Stimulated activated CD4-positive, alpha-beta T cell treated with anti-CD3 and anti-CD28 coated beads, TNF-alpha, amount 100 ng/mL, for 4 hours (primary cell): ENCODE results near the gene MAPRE2.

Experiments
- DNase-seq, 3 experiments: peaks; one replicate each; pipeline ENCODE4 v3.0.0-alpha.2; 2020; ENCODE audit warnings: low read depth in 3 of 3

The MAPRE2 gene

DNA sequence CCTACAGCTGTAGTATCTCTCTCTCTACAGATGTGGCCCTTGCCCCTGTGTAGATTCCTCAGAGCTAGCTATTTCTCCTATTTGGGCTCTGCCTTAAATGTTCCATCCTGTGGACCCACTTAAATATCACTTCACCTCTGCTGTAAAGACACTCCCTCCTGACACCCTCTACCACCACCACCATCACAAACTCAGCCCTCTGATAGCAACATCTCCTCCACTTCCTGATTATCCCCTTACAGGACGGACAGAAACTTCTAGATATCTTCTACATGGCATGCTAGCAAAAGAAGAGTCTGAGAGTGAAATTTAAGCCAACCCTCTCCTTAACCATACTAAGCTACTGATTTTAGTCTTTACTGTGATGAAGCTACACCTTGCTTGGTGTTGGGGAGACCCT, 3.2 kb upstream of the MAPRE2 start:
- no peak for DNase-seq

- no peak for DNase-seq
These were observed 2.2 kb upstream of the MAPRE2 start for GRCh38 chr18:35038881-35039491.

GRCh38 chr18:35040638-35040987, 600 bp upstream of the MAPRE2 start:
- DNase-seq, result no peak

DNA sequence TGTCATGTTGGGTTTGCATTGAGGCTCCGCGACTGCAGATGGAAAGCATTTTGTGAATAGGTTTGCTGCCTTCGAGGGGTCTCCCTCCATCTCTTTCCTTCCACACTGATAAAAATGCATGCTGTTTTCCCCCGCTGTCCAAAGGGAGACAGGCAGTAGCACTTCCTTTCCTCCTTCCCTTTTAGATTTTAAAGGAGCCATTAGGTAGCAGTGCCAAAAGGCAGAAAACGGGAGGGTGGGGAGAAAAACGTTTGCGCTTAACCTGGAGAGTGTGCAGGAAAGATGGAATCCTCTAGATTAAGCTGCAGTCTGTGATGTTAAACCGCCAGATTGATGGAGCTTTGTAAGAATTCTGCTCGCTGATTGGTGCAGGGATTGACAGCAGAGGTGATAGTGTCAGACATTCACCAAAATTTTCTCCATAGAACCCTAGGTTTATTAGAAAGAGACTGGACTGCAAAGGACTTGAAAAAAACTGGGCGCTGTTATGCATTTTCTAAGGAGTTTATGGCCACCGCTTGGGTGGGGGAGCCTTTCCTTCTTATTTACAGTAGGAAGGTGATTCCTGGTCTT, 688 bp downstream of the MAPRE2 start:
- DNase-seq, result no peak

DNA sequence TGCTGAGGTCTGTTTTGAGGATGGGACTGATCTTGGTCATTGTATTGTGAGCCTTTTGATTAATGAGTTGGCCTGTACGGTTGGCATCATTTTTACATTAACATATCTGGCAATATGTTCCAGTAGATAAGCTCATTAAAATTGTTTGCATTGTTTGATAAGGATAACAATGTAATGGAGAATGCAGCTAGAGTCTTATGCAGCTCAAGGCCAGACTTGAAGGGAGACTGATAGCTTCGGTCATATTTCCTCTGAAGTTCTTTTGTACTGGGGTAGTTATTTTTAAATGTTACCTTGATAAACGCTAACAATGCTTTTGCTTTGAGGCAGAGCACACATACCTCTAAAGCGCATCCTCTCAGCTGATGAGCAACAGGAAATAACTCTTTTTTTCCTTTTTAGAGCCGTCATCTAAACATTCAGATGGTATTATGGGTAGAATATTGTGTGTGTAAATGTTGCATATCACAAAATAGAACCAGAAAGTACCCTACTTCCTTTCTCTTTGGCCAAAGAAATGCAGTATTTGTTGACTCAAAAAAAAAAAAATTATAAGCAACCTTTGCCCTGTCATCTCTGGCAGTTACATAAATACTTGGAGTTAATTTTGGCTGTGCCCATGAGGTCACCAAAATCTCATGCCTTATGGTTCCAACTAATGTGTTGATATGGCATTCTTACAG, 1.3 kb downstream of the MAPRE2 start:
- no peak for DNase-seq

DNA sequence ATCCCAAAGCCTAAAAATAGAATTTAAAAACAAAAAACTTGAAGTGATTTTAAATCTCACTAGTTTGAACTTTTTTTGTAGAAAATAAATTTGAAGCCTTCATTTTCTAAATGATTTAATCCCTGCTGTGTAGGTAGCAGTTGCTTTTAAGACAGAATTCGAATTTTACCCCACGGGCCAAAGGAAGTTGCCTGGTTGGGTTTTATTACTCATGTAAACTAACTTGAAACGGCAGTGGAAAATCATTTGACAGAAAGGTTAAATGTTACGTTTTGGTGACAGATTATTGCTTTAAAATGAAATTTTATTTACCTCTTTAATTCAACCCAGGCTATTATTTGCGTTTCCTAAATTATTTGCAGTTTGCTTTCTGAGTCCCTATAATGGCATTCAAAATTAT, 2.0 kb downstream of the MAPRE2 start:
- no peak for DNase-seq

DNA sequence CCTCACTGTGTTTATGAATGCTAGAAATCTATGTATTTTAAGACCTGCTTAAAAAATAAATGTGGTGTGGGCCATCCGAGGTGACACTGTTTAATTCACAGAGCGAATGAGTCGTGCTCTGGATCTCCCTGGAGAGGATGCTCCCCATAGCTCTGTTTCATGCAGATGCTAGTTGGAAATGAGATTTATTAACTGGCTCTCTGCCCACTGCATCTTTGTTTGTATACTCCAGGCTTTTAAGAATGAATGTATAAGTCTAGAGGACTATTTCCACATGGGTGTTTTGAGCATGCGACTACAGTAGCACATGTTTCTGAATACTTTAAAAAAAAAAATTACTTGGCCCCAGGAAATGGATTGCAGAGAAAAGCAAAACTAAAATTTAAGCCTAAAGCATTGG, 3.9 kb downstream of the MAPRE2 start:
- DNase-seq, result no peak

GRCh38 chr18:35045806-35046205, 4.6 kb downstream of the MAPRE2 start:
- DNase-seq, result no peak

GRCh38 chr18:35047697-35048292, 6.6 kb downstream of the MAPRE2 start:
- no peak for DNase-seq

DNA sequence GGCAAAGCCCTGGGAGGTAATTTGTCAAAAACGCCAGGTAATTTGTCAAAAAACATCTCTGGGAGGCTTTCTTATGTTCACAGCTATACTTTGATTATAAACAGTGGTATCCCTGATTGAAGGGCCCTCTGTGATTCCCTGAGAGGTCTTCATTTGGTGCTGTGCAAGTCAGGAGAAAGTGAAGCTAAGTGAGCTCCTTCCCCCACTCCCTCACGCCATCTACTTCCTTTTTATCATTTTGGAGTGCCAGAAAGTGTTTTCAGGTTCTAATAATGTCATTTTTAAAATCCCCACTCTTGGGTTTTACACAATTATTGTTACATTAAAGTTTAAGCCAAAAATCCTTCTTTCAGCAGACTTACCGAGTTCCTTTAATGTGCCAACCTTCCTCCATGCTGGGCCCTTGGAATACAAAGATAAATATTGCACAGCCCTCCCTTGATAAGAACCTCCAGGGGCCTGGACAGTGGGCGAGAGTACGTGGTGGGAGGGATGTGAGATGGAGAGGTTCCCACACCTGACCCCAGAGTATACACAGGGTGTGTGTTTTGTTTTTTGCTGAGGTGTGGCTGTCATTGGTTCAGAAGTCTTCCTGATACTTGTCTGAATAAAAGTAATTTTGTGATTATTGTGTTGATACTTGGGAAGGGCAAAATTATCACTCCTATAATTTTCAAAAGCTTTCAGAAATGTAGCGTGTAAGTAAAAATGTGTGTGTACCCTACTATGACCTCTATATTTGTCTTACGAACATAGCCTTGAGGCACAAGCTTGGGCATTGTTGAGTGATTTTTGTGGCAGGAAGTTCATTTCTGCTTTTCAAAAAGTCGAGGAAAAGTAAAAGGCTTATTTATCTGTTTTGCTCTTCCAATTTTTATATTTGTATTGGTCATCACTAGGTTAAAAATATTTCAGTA, 8.2 kb downstream of the MAPRE2 start:
- DNase-seq, result no peak

- no peak for DNase-seq
These were observed 8.9 kb downstream of the MAPRE2 start for GRCh38 chr18:35050028-35050546.

GRCh38 chr18:35050705-35051195, 9.5 kb downstream of the MAPRE2 start:
- DNase-seq, result no peak

DNA sequence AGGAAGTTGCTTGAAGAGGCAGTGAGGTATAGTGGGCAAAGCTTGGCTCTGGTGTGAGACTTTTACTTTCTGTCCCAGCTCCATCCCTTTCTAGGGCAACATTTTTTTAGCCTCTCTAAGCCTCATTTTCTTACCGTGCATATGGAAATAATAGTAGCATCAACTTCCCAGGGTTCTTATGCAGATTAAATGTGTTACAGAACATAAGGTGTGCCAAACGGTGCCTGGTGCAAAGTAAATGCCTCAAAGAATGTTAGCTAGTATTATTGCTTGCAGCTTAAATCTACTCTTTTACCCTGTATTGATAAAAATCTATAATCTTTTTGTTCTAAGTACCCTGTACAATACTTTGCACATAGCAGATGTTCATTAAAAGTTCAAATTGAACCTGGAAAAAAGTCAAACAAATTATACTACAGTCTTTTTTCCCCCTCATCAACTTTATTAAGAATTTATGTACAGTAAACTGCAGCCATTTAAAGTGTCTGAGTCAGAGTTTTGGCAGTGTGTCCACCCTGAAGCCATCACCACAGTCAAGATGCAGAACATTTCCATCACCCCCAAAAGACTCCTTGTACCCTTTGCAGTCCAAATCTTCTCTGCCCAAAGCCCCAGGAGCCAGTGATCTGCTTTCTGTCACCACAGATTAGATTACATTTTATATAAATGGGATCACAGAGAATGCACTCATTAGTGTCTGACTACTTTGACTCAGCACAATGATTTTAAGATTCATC, 10.6 kb downstream of the MAPRE2 start:
- DNase-seq, result no peak

GRCh38 chr18:35054401-35054800, 13.2 kb downstream of the MAPRE2 start:
- DNase-seq, result no peak

DNA sequence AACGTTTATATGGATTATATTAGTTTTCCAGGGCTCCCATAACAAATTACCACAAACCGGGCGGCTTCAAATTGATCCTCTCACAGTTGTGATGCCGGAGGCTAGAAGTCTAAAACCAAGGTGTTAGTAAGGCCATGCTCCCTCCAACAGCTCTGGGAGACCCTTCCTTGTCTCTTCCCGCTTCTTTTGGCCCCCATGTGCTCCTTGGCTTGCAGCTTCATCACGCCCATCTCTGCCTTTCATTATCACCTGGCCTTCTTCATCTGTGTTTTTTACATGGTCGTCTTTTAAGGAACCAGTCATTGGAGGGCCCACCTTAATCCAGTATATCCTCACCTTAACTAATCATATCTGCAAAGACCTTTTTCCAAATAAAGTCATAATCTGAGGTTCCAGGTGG, 13.9 kb downstream of the MAPRE2 start:
- no peak for DNase-seq

DNA sequence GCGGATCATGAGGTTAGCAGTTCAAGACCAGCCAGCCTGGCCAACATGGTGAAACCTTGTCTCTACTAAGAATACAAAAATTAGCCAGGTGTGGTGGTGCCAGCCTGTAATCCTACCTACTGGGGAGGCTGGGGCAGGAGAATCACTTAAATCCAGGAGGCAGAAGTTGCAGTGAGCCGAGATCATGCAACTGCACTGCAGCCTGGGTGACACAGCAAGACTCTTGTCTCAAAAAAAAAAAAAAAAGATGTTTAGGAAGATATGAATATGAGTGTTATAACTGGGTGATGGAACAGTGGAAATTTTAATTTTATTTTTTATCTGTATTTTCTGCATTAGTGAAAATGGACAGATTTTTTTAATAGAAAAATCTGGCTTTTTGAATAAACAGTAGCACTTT, 14.5 kb downstream of the MAPRE2 start:
- DNase-seq, result no peak

DNA sequence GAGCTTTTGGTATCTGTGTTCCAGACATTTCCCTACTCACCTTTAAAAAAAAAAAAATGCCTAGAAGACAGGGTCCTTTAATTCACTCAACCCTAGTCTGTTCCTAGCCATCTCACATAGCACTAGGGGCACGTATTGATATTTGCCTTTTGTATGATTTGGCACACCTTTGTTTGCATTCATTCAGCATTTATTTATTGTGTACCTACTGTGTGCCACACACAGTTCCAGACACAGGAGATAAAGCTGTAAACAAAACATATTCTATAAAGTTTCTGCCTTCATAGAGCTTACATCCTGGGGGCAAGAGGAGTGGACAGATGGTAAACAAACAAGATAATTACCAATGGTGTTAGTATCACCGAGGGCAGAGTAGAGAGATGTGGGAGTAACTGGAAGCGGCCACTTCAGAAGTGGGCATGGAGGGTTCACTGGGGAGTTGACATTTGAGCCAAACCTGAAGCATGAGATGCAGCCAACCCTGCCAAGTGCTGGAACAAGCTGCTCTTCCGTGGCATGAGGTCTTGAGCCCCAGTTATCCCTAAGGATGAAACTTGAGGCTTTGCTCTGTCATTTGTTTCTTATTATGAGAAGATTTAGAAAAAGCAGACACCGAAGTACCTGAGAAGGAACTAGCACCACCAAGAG, 18.2 kb downstream of the MAPRE2 start:
- no peak for DNase-seq

DNA sequence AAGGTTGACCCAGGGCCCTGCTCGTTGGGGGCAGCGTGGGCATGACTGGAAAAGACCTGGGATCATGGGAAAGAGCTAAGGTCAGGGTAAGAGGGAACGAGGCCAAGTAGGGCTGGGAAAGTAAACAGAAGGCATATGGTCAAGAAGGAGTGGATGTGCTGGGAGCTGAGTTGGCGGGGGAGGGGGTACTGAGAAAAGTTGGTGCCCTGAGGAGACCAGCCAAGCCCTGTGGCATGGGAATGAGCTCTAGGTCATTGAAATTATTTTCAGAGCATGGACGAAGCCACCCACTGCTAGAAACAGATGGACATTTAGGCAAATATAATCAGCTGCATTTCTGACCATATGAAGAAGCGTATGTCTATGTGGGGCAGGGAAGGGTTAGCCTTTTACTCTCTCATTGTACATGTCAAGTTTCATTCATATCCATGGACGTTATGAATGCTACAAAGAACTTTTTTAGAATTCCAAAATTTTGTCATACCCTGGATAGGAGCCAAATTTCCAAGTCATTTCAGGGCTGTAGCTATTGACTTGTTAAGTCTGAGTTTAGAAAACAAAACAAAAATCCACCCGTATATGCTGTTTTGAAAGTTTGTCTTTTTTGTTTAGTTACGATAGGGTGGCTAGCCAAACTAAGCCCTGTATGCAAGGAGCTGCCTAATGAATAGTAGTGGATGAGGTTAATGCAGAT, 19.1 kb downstream of the MAPRE2 start:
- no peak for DNase-seq

DNA sequence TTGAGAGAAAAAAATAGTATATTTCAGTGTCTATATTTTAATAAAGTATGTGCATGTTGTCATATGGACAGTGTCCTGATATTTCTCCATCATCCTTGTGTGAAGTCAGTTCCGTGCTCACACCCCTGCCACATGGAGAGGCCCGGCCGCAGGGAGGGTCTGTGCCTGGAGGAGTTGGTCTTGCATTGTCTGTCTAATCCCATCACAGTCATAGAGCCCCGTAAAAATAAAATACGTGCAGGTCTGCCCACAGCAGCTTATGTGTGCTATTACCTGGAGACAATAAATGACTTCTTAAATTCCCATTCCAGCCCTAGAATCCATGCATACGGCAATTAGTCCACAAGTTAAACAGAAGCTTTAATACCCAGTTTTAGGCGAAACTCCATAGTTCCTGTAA, 20.1 kb downstream of the MAPRE2 start:
- DNase-seq, result no peak

GRCh38 chr18:35061804-35062203, 20.6 kb downstream of the MAPRE2 start:
- DNase-seq, result no peak
